NCI-H2196 treated with DMSO at 0.1 percent for 48 hours (cell line): Measurements from ENCODE around the gene PNPLA8.
"Not testable (repeated sequence)": the region's sequence is repeated elsewhere in the genome, so short reads cannot be mapped to it uniquely, and the experiment has no call there.

Source experiments
- DNase-seq: peaks from one replicate; lab custom pipeline; 2025; ENCODE audit not compliant: unreplicated experiment; lab: John Stamatoyannopoulos, UW

The PNPLA8 gene

DNA sequence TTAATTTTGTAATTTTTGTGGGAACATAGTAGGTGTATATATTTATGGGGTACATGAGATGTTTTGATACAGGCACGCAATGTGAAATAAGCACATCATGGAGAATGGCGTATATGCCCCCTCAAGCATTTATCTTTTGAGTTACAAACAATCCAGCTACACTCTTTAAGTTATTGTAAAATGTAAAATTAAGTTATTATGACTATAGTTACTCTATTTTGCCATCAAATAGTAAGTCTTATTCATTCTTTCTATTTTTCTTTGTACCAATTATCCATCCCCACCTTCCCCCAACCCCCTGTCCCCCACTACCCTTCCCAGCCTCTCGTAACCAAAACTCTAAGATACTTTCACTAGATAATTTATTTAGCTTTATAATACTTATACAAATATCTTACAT lies 7.8 kb upstream of the PNPLA8 start:
- DNase-seq, result no peak

DNA sequence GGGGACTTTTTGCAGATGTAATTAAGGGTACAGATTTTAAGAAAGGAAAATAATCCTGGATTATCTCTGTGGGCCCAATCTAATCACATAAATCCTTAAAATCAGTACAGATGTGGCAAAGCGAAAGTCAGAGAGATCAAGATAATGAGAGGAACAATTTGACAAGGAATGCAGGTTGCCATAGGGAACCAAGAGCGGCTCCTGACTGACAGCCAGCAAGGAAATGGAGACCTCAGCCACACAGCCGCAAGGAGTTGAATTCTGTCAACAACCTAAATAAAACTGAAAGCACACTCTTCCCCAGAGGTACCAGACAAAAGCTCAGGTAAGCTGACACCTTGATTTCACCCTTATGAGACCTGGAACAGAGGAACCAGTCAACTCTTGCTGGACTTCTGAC lies 3.4 kb upstream of the PNPLA8 start:
- peak; percentile 45 for DNase-seq

- DNase-seq, result peak; percentile 22
These were observed 2.3 kb upstream of the PNPLA8 start for GRCh38 chr7:108528183-108528712.

DNA sequence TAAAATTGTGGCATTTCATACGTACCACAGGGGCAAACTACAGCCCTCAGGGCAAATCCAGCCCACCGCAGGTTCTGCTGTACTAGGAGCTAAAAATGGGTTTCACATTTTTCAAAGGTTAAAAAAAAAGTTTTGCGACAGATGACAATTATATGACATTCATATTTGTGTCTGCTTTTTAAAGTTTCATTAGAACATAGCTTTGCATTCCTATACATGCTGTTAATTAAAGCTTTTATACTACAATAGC lies 758 bp upstream of the PNPLA8 start:
- no peak for DNase-seq

- DNase-seq, result no peak
These were observed 479 bp downstream of the PNPLA8 start for GRCh38 chr7:108525327-108525984.

DNA sequence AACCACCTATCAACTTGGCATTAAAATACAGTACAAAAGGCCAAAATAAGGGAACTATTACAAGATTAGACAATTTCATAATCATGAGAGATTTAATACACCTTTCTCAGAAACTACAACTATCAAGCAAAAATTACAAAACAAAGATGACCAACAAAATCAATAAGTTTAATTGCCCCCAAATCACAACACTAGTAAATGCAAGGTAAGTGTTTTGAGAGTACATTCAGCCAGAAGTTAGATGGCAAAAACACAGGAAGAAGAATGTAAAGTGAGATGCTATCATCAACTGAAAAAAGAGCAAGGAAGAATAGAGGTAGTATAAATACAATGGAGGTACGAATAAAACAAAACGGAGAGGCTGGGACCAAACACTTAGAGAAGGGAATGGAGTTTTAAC lies 3.2 kb downstream of the PNPLA8 start:
- no peak for DNase-seq

GRCh38 chr7:108517951-108518350 lies 8.0 kb downstream of the PNPLA8 start:
- DNase-seq, result no peak

GRCh38 chr7:108515630-108516029 lies 10.3 kb downstream of the PNPLA8 start:
- DNase-seq, result no peak

DNA sequence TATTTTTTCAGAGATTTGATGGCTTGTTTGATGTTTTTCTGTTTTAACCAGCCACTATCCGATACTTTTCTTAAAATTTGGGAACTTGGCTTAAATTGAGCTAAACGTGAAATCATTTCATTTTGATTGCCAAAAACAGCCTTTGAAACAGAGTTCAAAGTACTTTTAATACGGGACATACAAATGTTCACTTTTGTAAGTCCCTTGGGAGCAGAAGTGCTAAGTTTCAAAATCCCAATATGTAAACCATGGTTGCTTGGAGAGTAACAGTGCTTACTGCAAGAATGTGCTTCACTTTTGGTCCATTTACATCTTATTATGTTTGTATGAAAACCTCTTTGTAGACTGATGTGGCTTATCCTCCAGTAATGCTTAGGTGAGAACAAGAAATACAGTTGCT lies 10.9 kb downstream of the PNPLA8 start:
- no peak for DNase-seq

DNA sequence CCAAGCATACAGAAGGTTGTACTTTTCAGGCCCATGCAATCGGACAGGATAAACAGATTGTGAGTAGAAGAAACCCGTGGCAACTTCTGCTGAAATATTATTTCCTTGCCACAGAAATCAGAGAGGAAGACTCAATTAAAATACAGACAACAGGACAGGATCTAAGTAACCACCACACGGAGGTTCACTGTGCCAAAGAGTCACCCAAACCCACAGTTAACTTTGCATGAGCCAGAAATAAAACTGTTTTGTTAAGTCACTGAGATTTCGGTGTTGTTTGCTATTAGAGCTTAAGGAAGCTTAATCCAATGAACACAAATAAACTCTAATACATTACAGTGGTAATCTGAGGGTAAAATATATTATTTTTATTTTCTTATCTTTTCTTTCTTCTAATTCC lies 14.0 kb downstream of the PNPLA8 start:
- DNase-seq, result no peak

GRCh38 chr7:108504576-108504975 lies 21.4 kb downstream of the PNPLA8 start:
- DNase-seq, result not testable (repeated sequence)

- no peak for DNase-seq
These were observed 22.6 kb downstream of the PNPLA8 start for GRCh38 chr7:108503112-108504026.

DNA sequence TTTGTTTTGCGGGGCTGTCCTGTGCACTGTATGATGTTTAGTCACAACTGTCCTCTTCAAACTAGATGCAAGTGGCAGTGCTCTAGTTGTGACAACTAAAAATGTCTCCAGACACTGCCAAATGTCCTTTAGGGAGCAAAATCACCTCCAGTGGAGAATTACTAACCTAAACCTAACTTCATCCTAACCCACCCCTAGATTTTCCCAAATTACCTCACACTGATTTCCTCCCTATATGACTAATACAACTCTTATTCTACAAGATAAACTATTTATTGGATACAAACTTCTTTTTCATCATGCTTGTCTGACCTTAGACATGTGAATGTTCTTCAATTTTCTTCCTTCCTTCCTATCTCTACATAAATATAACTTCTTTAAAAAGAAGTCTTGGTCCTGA lies 26.4 kb downstream of the PNPLA8 start:
- no peak for DNase-seq

GRCh38 chr7:108498481-108498880 lies 27.5 kb downstream of the PNPLA8 start:
- DNase-seq, result no peak

GRCh38 chr7:108497082-108497725 lies 28.7 kb downstream of the PNPLA8 start:
- DNase-seq, result peak; percentile 6

- no peak for DNase-seq
These were observed 33.2 kb downstream of the PNPLA8 start for GRCh38 chr7:108492742-108493141.

GRCh38 chr7:108488768-108489538 lies 37.0 kb downstream of the PNPLA8 start:
- DNase-seq, result no peak

GRCh38 chr7:108487646-108488045 lies 38.3 kb downstream of the PNPLA8 start:
- DNase-seq, result no peak

- no peak for DNase-seq
These were observed 39.5 kb downstream of the PNPLA8 start for GRCh38 chr7:108486291-108486966.

DNA sequence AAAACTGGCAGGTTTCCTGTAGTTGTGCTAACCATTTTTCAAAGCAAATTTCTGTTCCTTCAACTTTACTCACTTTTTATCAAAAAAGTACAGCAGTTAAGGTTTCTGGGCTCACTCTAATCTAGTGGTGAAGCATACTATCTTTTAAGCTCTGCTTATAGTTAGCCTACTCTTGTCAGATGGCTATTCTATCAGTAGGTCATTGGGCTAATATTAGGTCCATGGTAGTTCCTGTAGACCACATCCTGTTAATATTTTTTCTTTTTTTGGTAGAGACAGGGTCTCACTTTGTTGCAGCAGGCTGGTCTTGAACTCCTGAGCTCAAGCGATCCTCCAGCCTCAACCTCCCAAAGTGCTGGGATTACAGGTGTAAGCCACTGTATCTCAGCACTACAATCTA lies 41.8 kb downstream of the PNPLA8 start:
- DNase-seq, result no peak

- no peak for DNase-seq
These were observed 45.6 kb downstream of the PNPLA8 start for GRCh38 chr7:108480311-108480710.
